Tibial artery (tissue), 4 donors: ENCODE results near the gene MMP15.
"Not testable (repeated sequence)": the region's sequence is repeated elsewhere in the genome, so short reads cannot be mapped to it uniquely, and the experiment has no call there.

Experiments used
- DNase-seq, 2 donors: peaks; one replicate each; pipeline ENCODE4 v3.0.0-alpha.2; 2019
- H3K27ac ChIP-seq, 2 donors: fragments of 200-600 bp; sonication (generic) in 1 of 2; 1 replicate in 1 of 2; 2 replicates in 1 of 2; pipeline ENCODE4 v1.5.1; 2018 to 2019; ENCODE audit warnings: mild to moderate bottlenecking in 1 of 2
- H3K27me3 ChIP-seq, 2 donors: fragments of 200-600 bp; sonication (generic) in 1 of 2; one replicate each; pipeline versions ENCODE4 v1.5.1 to v1.6.0; 2016 to 2019
- H3K36me3 ChIP-seq, 3 donors: fragments of 200-600 bp; sonication (generic) in 2 of 3; one replicate each; pipeline ENCODE4 v1.5.1; 2016 to 2019; ENCODE audit warnings: mild to moderate bottlenecking in 2 of 3
- H3K4me1 ChIP-seq, 4 donors: fragments of 200-600 bp; sonication (generic) in 2 of 4; 1 replicate in 3 of 4; 2 replicates in 1 of 4; pipeline ENCODE4 v1.5.1; 2016 to 2019
- H3K4me3 ChIP-seq, 2 donors: fragments of 200-600 bp; sonication (generic) in 1 of 2; 1 replicate in 1 of 2; 2 replicates in 1 of 2; pipeline ENCODE4 v1.5.1; 2018 to 2019; ENCODE audit warnings: mild to moderate bottlenecking in 2 of 2
- H3K9me3 ChIP-seq, 3 donors: fragments of 200-600 bp; sonication (generic) in 1 of 3; one replicate each; pipeline ENCODE4 v1.5.1; 2016 to 2019
- intact Hi-C: fragments of 100-400 bp; cut with DNase I; formaldehyde crosslinking; loops from one replicate; pipeline ENCODE4 v1.15.0; 2023; ENCODE audit warnings: low total_unique reads
- TF ChIP-seq, protein P1 (sequence below), 2 experiments: fragments of 200-600 bp in 1 of 2; fragments of 450-650 bp in 1 of 2; IDR thresholded peaks; one replicate each; pipeline ENCODE4 v1.5.1; 2017 to 2019; ENCODE audit warnings: antibody characterized with exemption in 2 of 2, mild to moderate bottlenecking in 1 of 2, moderate library complexity in 1 of 2

MMP15 gene

DNA sequence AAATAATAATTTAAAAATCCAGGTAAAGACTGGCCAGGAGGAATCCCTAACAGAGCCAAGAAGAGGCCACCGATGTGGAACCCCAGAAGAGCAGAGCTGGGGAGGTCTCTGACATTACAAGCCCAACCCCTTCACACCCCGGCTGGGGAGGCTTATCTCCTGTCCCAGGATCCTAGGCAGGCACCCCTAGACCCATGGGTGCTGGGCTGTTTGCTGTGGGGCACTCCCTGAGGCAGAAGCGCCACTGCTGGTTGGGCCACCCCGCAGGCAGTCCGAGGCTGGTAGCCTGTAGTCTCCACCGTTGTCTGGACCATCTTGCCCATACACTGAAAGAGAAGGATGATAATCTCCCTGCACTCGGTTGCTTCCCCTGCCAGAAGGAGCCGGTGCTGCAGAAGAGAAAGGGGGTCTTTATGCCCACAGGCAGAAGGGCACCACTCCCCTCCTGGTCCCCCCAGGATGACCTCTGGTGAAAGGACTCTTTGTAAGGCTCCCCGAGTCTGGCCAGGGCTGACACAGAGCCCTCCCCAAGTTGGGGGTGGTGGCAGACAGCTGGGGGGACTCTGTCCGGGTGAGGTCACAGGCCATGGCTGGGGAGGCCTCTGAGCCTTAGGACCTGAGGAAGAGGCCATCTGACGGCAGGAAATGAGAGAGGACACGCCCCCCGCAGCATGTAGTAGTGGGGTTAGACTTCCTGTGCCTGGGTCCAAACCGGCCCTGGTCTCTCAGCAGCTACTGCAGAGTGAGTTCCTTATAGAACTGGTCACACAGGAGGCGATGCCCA is 69.4 kb downstream of the MMP15 start:
- H3K36me3 ChIP-seq, result no peaks in the 10 kb centered on the region
- peaks cover 0 to 42% of the 10 kb centered on the region in 2 donors for H3K27me3 ChIP-seq
- H3K9me3 ChIP-seq, result no peaks in the 10 kb centered on the region
- H3K27ac ChIP-seq, result no peak overlapping the region
- intact Hi-C loops, result no loop called here
- no peak for DNase-seq
- no peaks in the 10 kb centered on the region for H3K4me1 ChIP-seq
- H3K4me3 ChIP-seq, result no peak overlapping the region
- TF ChIP-seq, protein P1, sequence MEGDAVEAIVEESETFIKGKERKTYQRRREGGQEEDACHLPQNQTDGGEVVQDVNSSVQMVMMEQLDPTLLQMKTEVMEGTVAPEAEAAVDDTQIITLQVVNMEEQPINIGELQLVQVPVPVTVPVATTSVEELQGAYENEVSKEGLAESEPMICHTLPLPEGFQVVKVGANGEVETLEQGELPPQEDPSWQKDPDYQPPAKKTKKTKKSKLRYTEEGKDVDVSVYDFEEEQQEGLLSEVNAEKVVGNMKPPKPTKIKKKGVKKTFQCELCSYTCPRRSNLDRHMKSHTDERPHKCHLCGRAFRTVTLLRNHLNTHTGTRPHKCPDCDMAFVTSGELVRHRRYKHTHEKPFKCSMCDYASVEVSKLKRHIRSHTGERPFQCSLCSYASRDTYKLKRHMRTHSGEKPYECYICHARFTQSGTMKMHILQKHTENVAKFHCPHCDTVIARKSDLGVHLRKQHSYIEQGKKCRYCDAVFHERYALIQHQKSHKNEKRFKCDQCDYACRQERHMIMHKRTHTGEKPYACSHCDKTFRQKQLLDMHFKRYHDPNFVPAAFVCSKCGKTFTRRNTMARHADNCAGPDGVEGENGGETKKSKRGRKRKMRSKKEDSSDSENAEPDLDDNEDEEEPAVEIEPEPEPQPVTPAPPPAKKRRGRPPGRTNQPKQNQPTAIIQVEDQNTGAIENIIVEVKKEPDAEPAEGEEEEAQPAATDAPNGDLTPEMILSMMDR (IDR thresholded peaks at IDR 0.05), result no peak

DNA sequence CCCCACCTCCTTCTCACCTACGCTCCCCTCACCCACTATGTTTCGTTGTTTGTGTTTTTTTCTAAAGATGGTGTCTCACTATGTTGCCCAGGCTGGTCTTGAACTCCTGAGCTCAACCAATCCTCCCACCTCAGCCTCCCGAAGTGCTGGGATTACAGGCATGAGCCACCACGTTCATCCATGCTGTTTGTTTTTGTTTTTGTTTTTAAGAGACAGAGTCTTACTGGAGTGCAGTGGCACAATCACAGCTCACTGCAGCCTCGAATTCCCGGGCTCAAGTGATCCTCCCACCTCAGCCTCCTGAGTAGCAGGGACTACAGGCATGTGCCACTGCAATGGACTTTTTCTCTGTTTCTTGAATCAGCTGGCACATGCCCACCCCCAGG is 70.0 kb downstream of the MMP15 start:
- H3K4me3 ChIP-seq, H3K4me1 ChIP-seq, H3K36me3 ChIP-seq, intact Hi-C loops, DNase-seq, H3K27ac ChIP-seq, H3K9me3 ChIP-seq: not testable (repeated sequence)
- H3K27me3 ChIP-seq, result peaks cover 0 to 43% of the 10 kb centered on the region in 2 donors

DNA sequence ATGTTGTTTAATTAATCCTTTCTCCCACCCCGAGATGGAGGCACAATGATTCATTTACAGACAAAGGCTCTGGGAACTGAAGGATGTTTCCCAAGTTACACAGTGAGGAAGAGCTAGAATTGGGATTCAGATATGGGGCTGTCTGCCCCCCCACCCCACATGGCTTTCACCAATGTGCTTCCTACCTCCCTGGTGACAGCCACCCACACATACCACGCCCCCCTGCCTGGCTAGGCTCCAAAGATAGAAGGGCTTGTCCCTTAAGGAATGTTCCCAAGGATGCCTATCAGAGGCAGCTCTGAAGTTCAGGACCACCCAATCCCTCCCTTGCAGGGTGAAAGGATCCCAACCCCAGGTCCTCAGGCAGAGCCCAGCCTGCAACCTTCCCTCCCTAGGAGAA is 70.7 kb downstream of the MMP15 start:
- Histone ChIP-seq H3K36me3 (no peaks in the 10 kb centered on the region), H3K9me3 (no peaks in the 10 kb centered on the region), H3K27ac (no peak overlapping the region), H3K4me1 (no peaks in the 10 kb centered on the region), H3K27me3 (peaks cover 0 to 43% of the 10 kb centered on the region in 2 donors), H3K4me3 (no peak overlapping the region)
- DNase-seq, result no peak
- intact Hi-C loops, result no loop called here
- TF ChIP-seq, protein P1 (IDR thresholded peaks at IDR 0.05), result no peak
